CD1c-positive myeloid dendritic cell (primary cell): ENCODE measurements around the gene KRTAP12-1.

ENCODE experiments used
- DNase-seq: peaks from one replicate; pipeline ENCODE4 v3.0.0-alpha.2; 2016; ENCODE audit errors: extremely low spot score

The KRTAP12-1 gene

GRCh38 chr21:44681861-44682579 is at the start of gene KRTAP12-1:
KRTAP12-1 (minus strand) TSS chr21:44682163; CDS start chr21:44682123, 40 bp downstream.
- DNase-seq, result no peak

GRCh38 chr21:44730951-44731579 is 49.1 kb upstream of the KRTAP12-1 start:
- peak; percentile 31 for DNase-seq

- no peak for DNase-seq
Measured at GRCh38 chr21:44730028-44730395, 48.0 kb upstream of the KRTAP12-1 start.

GRCh38 chr21:44729336-44730027 is 47.5 kb upstream of the KRTAP12-1 start:
- DNase-seq, result no peak

GRCh38 chr21:44728716-44729115 is 46.8 kb upstream of the KRTAP12-1 start:
- no peak for DNase-seq

- DNase-seq, result no peak
Measured at GRCh38 chr21:44727757-44728156, 45.8 kb upstream of the KRTAP12-1 start.

- no peak for DNase-seq
Measured at GRCh38 chr21:44727321-44727720, 45.4 kb upstream of the KRTAP12-1 start.

- no peak for DNase-seq
Measured at GRCh38 chr21:44726826-44727225, 44.9 kb upstream of the KRTAP12-1 start.

GRCh38 chr21:44724926-44725325 is 43.0 kb upstream of the KRTAP12-1 start:
- DNase-seq, result no peak

- no peak for DNase-seq
Measured at GRCh38 chr21:44724196-44724595, 42.2 kb upstream of the KRTAP12-1 start.

GRCh38 chr21:44723177-44724131 is 41.5 kb upstream of the KRTAP12-1 start:
- DNase-seq, result peak; percentile 22

- DNase-seq, result no peak
Measured at GRCh38 chr21:44722731-44723130, 40.8 kb upstream of the KRTAP12-1 start.

GRCh38 chr21:44720170-44720569 is 38.2 kb upstream of the KRTAP12-1 start:
- DNase-seq, result no peak

- DNase-seq, result no peak
Measured at GRCh38 chr21:44718571-44718970, 36.6 kb upstream of the KRTAP12-1 start.

GRCh38 chr21:44718093-44718492 is 36.1 kb upstream of the KRTAP12-1 start:
- DNase-seq, result no peak

- DNase-seq, result no peak
Measured at GRCh38 chr21:44716984-44717383, 35.0 kb upstream of the KRTAP12-1 start.

GRCh38 chr21:44714905-44715304 is 32.9 kb upstream of the KRTAP12-1 start:
- DNase-seq, result no peak

- no peak for DNase-seq
Measured at GRCh38 chr21:44713846-44714245, 31.9 kb upstream of the KRTAP12-1 start.

GRCh38 chr21:44713130-44713529 is 31.2 kb upstream of the KRTAP12-1 start:
- DNase-seq, result no peak

- no peak for DNase-seq
Measured at GRCh38 chr21:44712203-44713028, 30.5 kb upstream of the KRTAP12-1 start.
